GM19397 (cell line): ENCODE measurements around the gene HSH2D.

Experiments
- ATAC-seq: cut with Tn5 transposase; IDR thresholded peaks from one replicate; pipeline ENCODE4 v1.9.1; 2021; ENCODE audit warnings: mild to moderate bottlenecking, moderate library complexity; ENCODE audit not compliant: unreplicated experiment

Gene HSH2D

GRCh38 chr19:16191216-16191908 lies 47.9 kb downstream of the HSH2D start:
- no peak for ATAC-seq

GRCh38 chr19:16193466-16193865 lies 50.0 kb downstream of the HSH2D start:
- ATAC-seq = no peak

- ATAC-seq = no peak
Observed at GRCh38 chr19:16197188-16197621, 53.7 kb downstream of the HSH2D start.

GRCh38 chr19:16197622-16198369 lies 54.3 kb downstream of the HSH2D start, which contains the start of gene AP1M1:
TSS of gene AP1M1 (plus strand) at chr19:16197911. CDS start at chr19:16198027, 116 bp downstream.
- peak; percentile 82 for ATAC-seq

GRCh38 chr19:16198370-16198651 lies 54.8 kb downstream of the HSH2D start:
- ATAC-seq = no peak

- ATAC-seq = no peak
Observed at GRCh38 chr19:16199275-16199932, 55.9 kb downstream of the HSH2D start.

- ATAC-seq = no peak
Observed at GRCh38 chr19:16200038-16201010, 56.8 kb downstream of the HSH2D start.

GRCh38 chr19:16201011-16201391 lies 57.5 kb downstream of the HSH2D start:
- no peak for ATAC-seq

GRCh38 chr19:16202320-16203255 lies 59.1 kb downstream of the HSH2D start:
- no peak for ATAC-seq

- ATAC-seq = no peak
Observed at GRCh38 chr19:16203256-16204004, 59.9 kb downstream of the HSH2D start.

GRCh38 chr19:16204005-16204294 lies 60.5 kb downstream of the HSH2D start:
- ATAC-seq = no peak

- ATAC-seq = no peak
Observed at GRCh38 chr19:16205205-16206045, 61.9 kb downstream of the HSH2D start.

- no peak for ATAC-seq
Observed at GRCh38 chr19:16206046-16206605, 62.6 kb downstream of the HSH2D start.

GRCh38 chr19:16206637-16207036 lies 63.2 kb downstream of the HSH2D start:
- ATAC-seq = no peak

- no peak for ATAC-seq
Observed at GRCh38 chr19:16207063-16207462, 63.6 kb downstream of the HSH2D start.

- no peak for ATAC-seq
Observed at GRCh38 chr19:16207490-16208025, 64.1 kb downstream of the HSH2D start.
